HepG2 (cell line): ENCODE data around the gene TOP2A. TPM values are rescaled to one million over a fixed set of nuclear protein-coding genes. Genes with fewer than 3 reads are reported as not detected.

ENCODE experiments used
- AGO1 ChIP-seq: fragments of 200-400 bp; formaldehyde crosslinking; IDR thresholded peaks from 2 replicates; pipeline ENCODE4 v1.6.1; 2017; ENCODE audit warnings: mild to moderate bottlenecking, low read depth, low read length, moderate library complexity; ENCODE audit not compliant: poor library complexity, severe bottlenecking
- AKAP8 ChIP-seq: sonication (generic); formaldehyde crosslinking; IDR thresholded peaks from 2 replicates; pipeline ENCODE4 v1.5.1; 2020; ENCODE audit warnings: mild to moderate bottlenecking, missing genetic modification reagents
- AKNA ChIP-seq: sonication (generic); formaldehyde crosslinking; IDR thresholded peaks from 2 replicates; pipeline ENCODE4 v1.4.0; 2020; ENCODE audit warnings: missing genetic modification reagents, borderline replicate concordance
- CHD2 ChIP-seq: IDR thresholded peaks from 2 replicates; pipeline ENCODE4 v1.6.1; 2011; ENCODE audit warnings: low read depth, low read length, improper control_type of control experiment
- ETV5 ChIP-seq: IDR thresholded peaks from 2 replicates; pipeline ENCODE4 v1.6.1; 2018; ENCODE audit warnings: missing biosample characterization, missing genetic modification reagents, inconsistent platforms, borderline replicate concordance
- HCFC1 ChIP-seq: fragments of 150-350 bp; IDR thresholded peaks from 2 replicates; pipeline ENCODE4 v1.6.1; 2014; ENCODE audit warnings: low read depth, low read length
- HMGXB4 ChIP-seq, 2 experiments: sonication (generic) in 1 of 2; formaldehyde crosslinking in 1 of 2; IDR thresholded peaks; 2 replicates each; pipeline versions ENCODE4 v1.4.0 to v1.6.1; 2018 to 2020; ENCODE audit warnings: missing genetic modification reagents in 2 of 2, borderline replicate concordance in 1 of 2, low read depth in 1 of 2, mild to moderate bottlenecking in 1 of 2, missing biosample characterization in 1 of 2
- NFE2L1 ChIP-seq: sonication (generic); formaldehyde crosslinking; IDR thresholded peaks from 2 replicates; pipeline ENCODE4 v1.4.0; 2020; ENCODE audit warnings: missing genetic modification reagents, mild to moderate bottlenecking, borderline replicate concordance
- ZBTB7B ChIP-seq: sonication (generic); formaldehyde crosslinking; IDR thresholded peaks from 2 replicates; pipeline ENCODE4 v1.4.0; 2020; ENCODE audit warnings: missing genetic modification reagents
- ZNF207 ChIP-seq: fragments of 450-650 bp; IDR thresholded peaks from 2 replicates; pipeline ENCODE4 v1.6.1; 2016; ENCODE audit warnings: antibody characterized with exemption, borderline replicate concordance
- ZNF331 ChIP-seq: sonication (generic); formaldehyde crosslinking; IDR thresholded peaks from 2 replicates; pipeline ENCODE4 v1.4.0; 2020; ENCODE audit warnings: missing genetic modification reagents
- ZNF512B ChIP-seq: sonication (generic); formaldehyde crosslinking; IDR thresholded peaks from 2 replicates; pipeline ENCODE4 v1.5.1; 2020; ENCODE audit warnings: missing genetic modification reagents, mild to moderate bottlenecking, borderline replicate concordance
- ZNF781 ChIP-seq: sonication (generic); formaldehyde crosslinking; IDR thresholded peaks from 2 replicates; pipeline ENCODE4 v1.5.1; 2020; ENCODE audit warnings: borderline replicate concordance, mild to moderate bottlenecking, missing genetic modification reagents; ENCODE audit errors: not compliant biosample characterization
- ZNF879 ChIP-seq: sonication (generic); formaldehyde crosslinking; IDR thresholded peaks from 2 replicates; pipeline ENCODE4 v1.8.1; 2023; ENCODE audit warnings: missing genetic modification reagents
- ZSCAN5A ChIP-seq: sonication (generic); formaldehyde crosslinking; IDR thresholded peaks from 2 replicates; pipeline ENCODE4 v1.8.0; 2022; ENCODE audit warnings: mild to moderate bottlenecking, missing genetic modification reagents, borderline replicate concordance
- ZUFSP ChIP-seq: sonication (generic); formaldehyde crosslinking; IDR thresholded peaks from 2 replicates; pipeline ENCODE4 v1.9.0; 2021; ENCODE audit warnings: missing genetic modification reagents, mild to moderate bottlenecking, borderline replicate concordance
- polyA plus RNA-seq, 8 experiments: library from polyadenylated mRNA; depleted of rRNA in 3 of 8; stranded (reverse) in 7 of 8; unstranded in 1 of 8; fragments of >200 nt; fragmentation: Illumina TruSeq in 4 of 8; extraction: Trizol in 4 of 8; gene quantifications; 2 replicates each; pipeline versions ENCODE4 v1.2.1 to v1.2.3, GENCODE V29; 2011 to 2016; ENCODE audit warnings: low read depth in 4 of 8, missing spikeins in 1 of 8, mixed read lengths in 1 of 8; ENCODE audit not compliant: insufficient read depth in 1 of 8
- total RNA-seq, 5 experiments: library from RNA; depleted of rRNA; stranded (reverse); fragments of >200 nt; fragmentation: Illumina TruSeq; extraction: Trizol; gene quantifications; 2 replicates each; pipeline ENCODE4 v1.2.3, GENCODE V29; 2016; ENCODE audit warnings: low read depth in 1 of 5

TOP2A gene
- total and polyA plus RNA-seq, 2 of the 13 experiments (the other 11 are each of a cell fraction or from before 2014, with no cell fraction given) = 108 to 327 TPM

- TF ChIP-seq ETV5 (0 out of 2 replicates have a peak, but pooled peaks have one; percentile 14), ZNF512B (CRISPR knock-in tag) (no peak), HCFC1 (no peak), ZNF207 (no peak), NFE2L1 (CRISPR knock-in tag) (no peak), ZNF331 (CRISPR knock-in tag) (no peak), AKNA (CRISPR knock-in tag) (no peak), ZNF879 (no peak), CHD2 (no peak), ZNF781 (CRISPR knock-in tag) (peak; percentile 88), ZSCAN5A (CRISPR knock-in tag) (no peak), AGO1 (no peak), AKAP8 (CRISPR knock-in tag) (peak; percentile 63), ZUFSP (no peak), ZBTB7B (CRISPR knock-in tag) (peak; percentile 12; the same call in 1 of the 2 replicates), HMGXB4 (CRISPR knock-in tag; IDR thresholded peaks at IDR 0.05; ENCODE audit: borderline replicate concordance in 1 of 2, low read depth in 1 of 2) (0 out of 4 replicates have a peak, but pooled peaks of 1 of the 2 experiments have one; percentile 1)
Measured at GRCh38 chr17:40448213-40448638, 30.5 kb upstream of the TOP2A start (continued).
